Measurements from ENCODE around the gene NRF1.

The NRF1 gene

DNA sequence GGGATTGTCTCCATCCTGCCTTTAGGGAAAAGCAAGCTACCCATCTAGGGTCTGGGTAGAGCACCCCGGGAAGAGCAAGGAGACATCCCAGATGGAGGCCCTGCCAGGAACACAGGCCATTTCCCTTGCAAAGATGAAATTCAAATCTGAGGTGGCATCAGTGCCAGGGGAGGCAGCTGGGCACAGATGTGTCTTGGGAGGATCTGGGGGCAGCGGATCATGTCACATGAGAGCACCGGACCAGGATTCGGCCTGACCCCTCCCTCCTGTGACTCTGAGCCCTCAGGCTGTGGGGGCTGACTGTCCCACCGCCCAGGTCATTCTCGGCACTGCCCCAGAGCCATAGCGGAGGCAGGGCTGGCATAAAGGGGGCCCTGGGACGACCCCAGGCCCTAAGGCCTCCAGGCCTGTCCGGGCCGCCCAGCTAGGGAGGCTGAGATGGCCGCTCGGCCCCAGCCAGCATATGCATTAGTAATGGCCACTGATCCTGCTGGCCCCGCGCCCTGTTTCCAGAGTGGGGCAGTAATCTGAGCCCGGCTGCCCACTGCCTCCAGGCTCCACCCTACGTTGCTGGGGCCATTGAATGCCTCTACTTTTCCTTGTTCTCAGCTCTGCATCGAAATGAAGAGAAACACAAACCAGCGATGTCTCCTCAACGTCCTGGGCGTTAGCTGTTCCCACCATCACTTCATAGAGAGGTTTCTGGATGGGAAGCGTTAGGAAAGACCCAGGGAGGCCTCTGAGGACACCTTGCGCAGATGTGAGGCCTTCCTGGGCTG lies 192.8 kb downstream of the NRF1 start:
- DNase-seq (ENCODE audit: low read depth), result no peak

GRCh38 chr7:129804890-129805719 lies 193.6 kb downstream of the NRF1 start:
- no peak for DNase-seq (ENCODE audit: low read depth)

Measured in stimulated activated CD8-positive, alpha-beta memory T cell treated with anti-CD3 and anti-CD28 coated beads, Interleukin-12 subunit alpha, Interleukin-12 subunit beta, amount 100 ng/mL, for 1 hour (primary cell).